HG03097 (cell line): ENCODE data around the gene ATP1B3.
"Not testable (repeated sequence)": the region's sequence is repeated elsewhere in the genome, so short reads cannot be mapped to it uniquely, and the experiment has no call there.

Experiments
- ATAC-seq: cut with Tn5 transposase; IDR thresholded peaks from one replicate; pipeline ENCODE4 v1.9.1; 2021; ENCODE audit not compliant: unreplicated experiment, low FRiP score

The ATP1B3 gene

GRCh38 chr3:141860086-141860669, 16.3 kb upstream of the ATP1B3 start:
- ATAC-seq = no peak

DNA sequence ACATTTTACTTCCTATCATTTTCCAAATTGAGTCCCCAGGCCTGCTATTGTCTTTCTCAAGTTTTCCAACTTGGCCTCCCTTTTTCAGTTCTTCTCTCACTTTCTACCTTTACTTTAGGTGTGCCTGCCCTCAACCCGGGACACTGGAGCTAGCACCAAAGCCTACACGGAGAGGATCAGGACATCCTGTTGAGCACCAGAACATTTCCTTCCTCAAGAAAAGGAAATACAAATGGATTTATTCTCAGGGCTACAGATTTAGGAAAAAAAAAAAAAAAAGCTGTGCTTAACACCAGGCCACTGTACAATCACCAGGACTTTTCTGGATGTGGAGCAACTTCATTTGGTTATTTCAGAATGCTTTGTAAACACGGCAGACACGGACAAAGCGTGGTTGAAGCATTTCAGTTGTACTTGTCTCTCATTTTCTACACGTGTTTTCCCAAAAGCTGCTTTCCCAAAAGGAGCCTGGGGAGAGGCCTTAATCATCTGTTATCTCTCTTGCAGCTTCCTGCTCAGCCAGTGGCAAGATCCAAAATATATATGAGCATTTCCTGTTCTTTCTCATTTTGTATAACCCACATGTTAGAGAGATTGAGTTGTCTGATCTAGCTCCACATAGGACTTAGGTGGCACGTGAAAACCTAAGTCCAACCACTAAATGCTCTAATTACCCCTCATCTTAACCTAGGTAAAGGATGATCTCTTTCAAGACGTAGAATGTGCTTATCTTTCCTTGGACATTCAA, 15.5 kb upstream of the ATP1B3 start:
- no peak for ATAC-seq

DNA sequence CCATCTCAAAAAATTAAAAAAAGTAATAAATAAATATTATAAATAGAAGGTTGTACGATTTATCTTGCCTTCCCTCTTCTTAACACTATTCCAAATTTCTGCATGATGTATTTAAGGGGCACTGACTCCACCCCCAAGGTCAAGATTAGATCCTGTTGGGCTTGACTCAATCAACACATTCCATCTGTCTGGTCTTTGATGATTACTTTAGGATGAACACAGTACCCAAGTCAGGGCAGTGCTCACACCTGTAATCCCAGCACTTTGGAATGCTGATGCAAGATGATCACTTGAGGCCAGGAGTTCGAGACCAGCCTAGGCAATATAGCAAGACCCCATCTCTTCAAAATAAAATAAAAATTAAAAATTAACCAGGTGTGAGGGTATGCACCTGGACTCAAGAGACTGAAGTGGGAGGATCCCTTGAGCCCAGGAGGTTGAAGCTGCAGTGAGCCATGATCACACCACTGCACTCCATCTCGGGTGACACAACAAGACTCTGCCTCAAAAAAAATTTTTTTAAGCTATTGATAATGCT, 14.1 kb upstream of the ATP1B3 start:
- ATAC-seq = no peak

DNA sequence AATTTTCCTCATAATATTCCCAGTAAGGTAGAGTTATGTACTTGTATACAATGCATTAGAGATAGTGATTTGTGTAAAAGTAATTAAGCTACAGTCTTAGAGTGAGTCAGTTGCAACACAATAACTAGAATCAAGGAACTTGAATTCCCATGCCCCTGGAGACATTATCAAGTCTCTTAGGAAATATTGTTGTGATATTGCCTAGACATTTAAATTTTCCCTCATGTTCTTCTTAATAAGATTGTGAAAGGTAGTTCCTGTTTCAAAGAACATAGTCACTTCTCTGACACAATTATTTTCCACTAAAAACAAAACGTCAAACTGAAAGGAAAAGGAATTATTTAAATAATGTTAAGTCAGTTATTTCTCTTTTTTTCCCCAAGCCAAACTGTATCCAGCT, 13.0 kb upstream of the ATP1B3 start:
- ATAC-seq = no peak

DNA sequence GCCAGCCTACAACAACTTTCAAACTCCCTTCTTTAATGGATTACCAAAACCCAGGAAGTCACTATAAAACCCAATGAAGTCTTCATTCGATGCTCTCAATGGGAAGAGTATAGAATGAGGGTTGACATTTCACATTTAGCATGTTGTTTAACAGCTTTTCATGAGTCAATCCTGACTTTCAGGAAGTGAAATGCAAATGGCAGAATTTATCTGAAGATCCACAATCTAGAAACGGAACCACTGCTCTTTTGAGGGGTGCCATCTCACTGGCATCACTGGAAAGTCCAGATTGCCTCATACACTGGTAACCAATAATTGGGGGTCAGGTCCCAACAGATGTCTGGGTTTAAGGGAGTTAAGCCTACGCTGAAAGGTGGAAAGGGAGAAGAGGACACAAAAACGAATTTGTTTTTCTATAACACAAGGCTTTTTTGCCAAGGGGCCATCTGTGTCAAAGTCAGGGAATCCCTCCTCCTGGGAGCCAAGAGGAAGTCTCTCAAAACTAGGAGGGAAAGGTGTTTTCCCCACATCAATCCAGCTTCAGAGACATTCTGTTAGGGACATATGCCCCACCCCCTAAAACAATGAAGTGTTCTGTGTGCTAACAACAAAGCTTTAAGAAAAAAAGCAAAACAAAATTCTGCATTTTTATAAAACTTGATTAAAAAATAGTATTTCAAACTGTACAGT, 12.0 kb upstream of the ATP1B3 start:
- no peak for ATAC-seq

GRCh38 chr3:141865101-141865500, 11.3 kb upstream of the ATP1B3 start:
- ATAC-seq = no peak

DNA sequence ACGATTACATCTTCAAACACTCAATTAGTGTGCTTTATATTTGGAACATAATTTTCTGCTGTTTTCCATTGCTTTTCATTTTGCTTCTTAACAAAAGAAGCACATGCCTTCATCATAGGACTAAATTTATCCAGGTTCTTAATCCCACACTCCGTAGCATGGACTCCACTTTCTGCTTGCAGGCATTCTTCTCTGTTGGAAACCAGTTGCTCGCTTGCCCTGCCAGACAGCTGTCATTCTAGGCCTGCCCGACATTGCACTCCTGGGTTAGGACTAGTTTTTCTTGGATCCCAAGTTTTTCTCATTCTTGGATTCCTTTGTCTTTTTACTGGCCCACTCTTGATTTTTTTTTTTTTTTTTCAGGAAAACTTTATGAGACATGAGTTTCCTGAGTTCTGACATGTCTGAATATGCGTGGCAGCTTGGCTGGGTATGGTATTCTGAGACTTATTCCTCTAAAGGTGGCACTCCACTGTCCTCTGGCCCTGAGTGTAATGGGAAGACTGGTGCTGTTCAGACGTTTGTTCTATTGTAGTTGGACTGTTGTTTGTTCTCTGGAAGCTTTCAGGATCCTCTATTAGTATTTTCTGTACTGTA, 6.3 kb upstream of the ATP1B3 start:
- ATAC-seq = no peak

DNA sequence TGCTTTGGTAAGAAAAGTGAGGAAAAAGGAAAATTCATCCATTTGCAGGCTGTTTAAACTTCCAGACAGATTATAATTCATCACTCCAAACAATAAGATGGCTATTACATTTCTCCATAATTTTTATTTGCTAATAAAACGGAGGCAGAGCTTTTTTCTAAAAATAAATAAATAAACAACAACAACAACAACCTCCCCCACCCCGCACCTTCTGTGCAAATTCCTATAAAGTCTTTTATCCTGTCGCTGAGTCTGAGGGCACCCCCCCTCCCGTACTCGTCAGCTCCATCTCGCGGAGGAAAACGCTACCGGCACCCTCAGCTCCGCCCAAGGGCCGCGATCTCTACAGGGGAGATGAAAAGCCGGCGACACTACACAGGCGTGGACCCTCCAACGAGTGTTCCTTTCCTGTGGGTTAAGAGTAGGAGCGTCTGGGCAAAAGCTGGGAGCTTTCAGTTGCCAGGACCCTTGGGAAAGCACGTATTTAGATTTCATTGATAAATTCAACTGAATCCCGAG, 1.0 kb upstream of the ATP1B3 start:
- peak; percentile 43 for ATAC-seq

DNA sequence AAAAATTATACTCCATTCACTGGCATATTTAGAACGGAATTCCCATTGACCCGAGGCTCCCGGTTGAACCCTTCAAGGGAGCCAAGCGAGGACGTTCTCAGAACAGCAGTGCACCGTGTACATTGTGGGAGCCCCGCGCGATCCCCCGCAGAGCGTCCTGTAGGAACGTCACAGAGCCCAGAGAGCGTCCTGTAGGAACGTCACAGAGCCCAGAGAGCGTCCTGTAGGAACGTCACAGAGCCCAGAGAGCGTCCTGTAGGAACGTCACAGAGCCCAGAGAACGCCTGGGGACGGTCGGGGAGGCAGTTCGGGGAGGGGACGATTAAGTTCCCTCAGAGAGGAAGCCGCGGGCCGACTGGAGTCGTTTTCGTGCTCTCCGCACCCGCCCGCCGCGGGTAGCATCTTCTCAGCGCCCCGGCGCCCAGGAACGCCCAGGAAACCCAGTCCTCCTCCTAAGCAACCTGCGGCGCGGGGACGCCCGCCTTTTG, 506 bp upstream of the ATP1B3 start:
- ATAC-seq = peak; percentile 23

- ATAC-seq = peak; percentile 24
Measured at GRCh38 chr3:141876891-141877621, 613 bp downstream of the ATP1B3 start.

- no peak for ATAC-seq
Measured at GRCh38 chr3:141877911-141878310, 1.5 kb downstream of the ATP1B3 start.

GRCh38 chr3:141878326-141878725, 1.9 kb downstream of the ATP1B3 start:
- ATAC-seq = no peak

DNA sequence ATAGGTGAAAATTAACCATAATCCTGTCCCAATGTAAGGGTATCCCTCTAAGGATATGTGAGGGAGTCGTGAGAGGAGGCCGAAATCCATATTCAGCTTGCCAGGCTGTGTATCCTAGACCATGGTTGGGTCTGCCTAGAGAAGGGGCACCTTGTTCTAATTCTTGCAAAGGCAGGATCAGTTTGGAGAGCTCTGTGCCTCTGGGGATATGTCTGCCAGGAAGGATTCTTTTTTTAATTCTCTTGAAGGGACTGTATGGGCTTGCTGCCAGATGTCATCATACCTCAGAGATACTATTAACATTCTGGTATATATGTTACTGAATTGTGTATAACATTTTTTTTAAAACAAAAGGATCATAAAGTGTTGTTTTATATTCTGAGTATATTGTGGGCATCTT, 2.4 kb downstream of the ATP1B3 start:
- ATAC-seq = no peak

DNA sequence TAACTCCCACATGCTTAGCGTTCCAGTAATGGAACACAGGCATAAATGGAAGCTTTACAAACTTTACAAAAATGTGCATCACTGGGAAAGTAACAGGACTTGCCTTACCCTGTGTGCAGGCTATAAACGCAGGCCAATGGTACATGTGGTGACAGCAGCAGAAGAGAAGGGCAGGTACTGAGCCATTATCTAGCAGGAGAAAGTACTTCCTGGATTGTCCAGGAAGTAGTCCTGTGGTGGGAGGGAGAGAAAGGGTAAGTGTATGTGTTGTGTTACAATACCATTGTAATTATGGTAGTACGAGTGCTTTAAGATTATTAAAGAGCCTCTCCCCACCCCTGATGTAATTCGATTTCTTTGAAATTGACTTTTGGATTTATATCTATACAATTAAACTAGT, 5.3 kb downstream of the ATP1B3 start:
- ATAC-seq = no peak

GRCh38 chr3:141887051-141887450, 10.6 kb downstream of the ATP1B3 start:
- no peak for ATAC-seq

DNA sequence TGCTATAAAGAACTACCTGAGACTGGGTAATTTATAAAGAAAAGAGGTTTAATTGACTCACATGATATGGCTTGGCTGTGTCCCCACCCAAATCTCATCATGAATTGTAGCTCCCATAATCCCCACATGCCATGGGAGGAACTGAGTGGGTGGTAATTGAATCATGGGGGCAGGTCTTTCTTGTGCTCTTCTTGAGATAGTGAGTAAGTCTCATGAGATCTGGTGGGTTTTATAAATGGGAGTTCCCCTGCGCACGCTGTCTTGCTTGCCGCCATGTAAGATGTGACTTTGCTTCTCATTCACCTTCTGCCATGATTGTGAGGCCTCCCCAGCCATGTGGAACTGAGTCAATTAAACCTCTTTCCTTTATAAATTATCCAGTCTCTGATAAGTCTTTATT, 12.1 kb downstream of the ATP1B3 start:
- ATAC-seq = not testable (repeated sequence)

- no peak for ATAC-seq
Measured at GRCh38 chr3:141894524-141895176, 18.2 kb downstream of the ATP1B3 start.

DNA sequence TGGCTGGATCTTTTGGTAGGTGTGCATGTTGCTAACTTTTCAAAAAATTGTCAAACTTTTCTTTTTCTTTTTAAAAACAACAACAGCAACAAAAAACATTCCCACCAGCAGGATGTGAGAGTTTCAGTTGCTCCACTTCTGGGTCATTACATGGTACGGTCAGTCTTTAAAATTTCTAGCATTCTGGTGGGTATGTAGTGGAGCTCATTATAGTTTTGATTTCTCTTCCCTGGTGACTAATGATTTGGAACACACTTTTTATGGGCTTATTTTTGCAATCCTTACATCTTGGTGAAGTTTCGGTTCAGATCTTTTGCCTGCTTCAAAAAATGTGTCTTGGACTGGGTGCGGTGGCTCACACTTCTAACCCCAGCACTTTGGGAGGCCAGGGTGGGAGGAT, 19.3 kb downstream of the ATP1B3 start:
- no peak for ATAC-seq

DNA sequence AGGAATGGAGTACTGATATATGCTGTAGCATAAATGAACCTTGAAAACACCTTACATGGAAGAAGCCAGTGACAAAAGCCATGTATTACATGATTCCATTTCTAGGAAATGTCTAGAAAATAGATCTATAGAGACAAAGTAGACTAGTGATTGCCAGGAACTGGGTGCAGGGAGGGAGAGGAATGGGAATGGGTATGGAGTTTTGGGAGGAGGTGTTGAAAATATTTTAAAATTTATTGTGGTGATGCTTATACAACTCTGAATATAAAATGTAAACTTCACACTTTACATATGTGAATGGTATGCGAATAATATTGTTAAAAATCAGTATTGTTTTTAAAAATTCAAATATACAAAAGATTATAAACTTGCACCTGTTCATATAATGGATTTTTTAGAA, 22.5 kb downstream of the ATP1B3 start:
- no peak for ATAC-seq

- no peak for ATAC-seq
Measured at GRCh38 chr3:141900343-141900742, 23.9 kb downstream of the ATP1B3 start.
